Superior temporal gyrus (tissue), 1 donor: ENCODE measurements around the gene EEIG1.
A peak's percentile ranks its signal among the peaks of the same experiment; 100 is the strongest.
"Not testable (repeated sequence)": the region's sequence is repeated elsewhere in the genome, so short reads cannot be mapped to it uniquely, and the experiment has no call there.

ENCODE experiments used
- DNase-seq: peaks from one replicate; pipeline ENCODE4 v3.0.0-alpha.2; 2016; ENCODE audit errors: extremely low spot score

The EEIG1 gene

DNA sequence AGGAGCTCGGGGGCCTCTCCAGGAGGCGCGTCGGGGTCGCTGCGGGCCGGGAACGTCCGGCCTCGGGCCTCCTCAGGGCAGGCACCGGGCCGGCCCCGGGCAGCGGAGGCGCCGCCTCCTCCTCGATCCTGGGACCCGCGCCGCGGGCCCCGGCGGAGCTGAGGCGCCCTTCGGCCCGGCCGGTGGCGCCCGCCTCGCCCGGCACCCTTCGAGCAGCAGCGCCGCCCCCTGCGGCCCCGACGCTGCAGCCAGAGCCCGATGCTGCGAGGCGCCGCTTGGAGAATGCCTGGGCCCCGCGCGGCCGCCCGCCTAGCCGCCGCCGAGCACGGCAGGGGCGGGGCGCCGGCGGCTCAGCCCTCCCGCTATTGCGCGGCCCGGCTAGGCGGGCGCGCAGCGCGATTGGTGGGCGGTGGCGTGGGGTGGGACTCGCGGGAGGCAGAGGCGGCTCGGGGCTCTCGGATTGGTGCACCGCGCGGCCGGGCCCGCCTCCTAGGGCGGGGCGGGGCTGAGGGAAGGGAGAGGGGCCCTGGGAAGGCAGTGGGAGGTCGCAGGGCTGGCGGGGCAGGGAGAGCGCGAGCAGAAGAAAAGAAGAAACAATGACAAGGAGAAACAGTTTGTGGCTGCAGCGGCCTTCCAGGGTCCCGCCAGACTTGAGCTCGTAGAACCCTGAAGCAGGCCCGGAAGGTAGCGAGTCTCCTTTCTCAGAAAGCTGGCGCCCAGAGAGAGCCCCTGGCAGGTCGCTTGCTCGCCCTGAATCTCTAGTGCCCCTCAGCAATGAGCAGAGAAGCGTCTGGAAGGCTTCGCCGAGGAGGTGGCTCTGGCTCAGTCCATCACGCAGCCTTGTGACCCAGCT, at the start of gene EEIG1:
EEIG1 (minus strand) TSS at position 284 of the 853 bp plus-strand sequence. CDS start 852 bp downstream, outside the sequence.
- DNase-seq = peak; percentile 94

DNA sequence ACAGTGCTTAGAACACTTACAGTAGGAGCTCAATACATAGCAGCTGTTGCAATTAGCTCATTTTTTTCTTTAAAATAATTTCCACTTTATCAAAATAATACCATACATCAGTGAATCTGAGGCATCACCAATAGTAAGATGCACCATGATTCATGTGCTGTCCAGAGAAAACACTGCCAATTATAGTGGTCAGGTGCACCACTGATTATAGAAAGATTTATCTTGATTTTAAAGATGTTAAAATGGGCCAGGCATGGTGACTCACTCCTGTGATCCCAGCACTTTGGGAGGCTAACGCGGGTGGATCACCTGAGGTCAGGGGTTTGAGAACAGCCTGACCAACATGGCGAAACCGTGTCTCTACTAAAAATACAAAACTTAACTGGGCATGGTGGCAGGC, 46.9 kb upstream of the EEIG1 start:
- DNase-seq = no peak

DNA sequence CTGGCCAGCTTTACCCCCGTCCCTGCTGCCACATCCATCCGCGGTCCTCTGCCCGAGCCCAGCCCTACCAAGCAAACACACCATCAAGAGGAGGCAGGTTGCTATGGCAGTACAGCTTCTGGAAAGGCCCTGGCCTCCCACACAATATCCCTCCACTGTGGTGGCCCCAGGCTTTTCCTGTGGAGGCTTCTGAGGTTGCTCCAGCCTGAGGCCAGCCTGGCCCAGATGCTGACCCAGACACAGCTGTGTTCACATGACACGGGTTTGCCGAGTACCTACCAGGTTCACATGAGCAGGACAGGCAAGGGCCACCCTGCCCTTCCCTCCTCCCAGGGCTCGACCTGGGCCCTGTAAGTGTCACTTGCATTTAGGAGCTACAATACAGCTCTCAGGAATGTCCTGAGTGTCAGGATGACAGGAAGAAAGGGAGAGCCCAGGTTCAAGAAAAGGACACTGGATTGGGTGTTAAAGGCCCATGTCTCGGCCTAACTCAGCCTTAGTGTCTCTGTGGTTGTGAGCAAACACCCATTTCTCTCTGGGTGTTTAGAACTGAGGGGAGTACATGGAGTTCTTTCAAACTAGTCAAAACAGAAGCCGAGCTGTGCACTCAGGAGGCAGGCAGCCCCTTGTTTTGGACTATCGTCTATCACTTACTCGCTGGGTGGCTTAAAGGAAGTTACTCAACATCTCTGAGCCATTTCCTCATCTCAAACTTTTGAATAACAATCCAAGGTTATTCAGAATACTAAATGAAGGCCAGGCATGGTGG, 46.2 kb upstream of the EEIG1 start:
- no peak for DNase-seq

DNA sequence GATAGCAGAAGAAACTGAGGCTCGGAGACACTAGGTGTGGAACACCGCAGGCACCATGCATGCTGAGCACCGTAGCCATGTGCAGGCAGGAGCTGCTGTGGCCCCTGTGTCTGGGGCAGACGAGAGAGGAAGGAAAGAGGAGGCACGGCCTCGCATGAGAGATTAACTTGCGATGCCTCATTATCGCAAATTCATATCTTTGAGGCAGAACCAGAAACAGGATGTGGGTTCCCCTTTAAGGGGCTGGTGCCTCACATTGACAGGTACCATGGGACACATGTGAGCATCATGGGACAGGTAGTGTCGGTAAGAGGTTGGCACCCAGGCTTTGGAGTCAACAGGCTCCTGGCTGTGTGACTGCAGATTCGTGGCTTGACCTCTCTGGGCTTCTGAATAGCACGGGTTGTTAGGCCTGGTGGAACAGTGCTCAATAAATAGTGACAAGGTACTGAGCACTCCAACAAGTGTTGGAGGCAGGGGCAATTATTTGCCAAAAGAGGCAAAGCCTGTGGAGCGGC, 45.5 kb upstream of the EEIG1 start:
- DNase-seq = no peak

DNA sequence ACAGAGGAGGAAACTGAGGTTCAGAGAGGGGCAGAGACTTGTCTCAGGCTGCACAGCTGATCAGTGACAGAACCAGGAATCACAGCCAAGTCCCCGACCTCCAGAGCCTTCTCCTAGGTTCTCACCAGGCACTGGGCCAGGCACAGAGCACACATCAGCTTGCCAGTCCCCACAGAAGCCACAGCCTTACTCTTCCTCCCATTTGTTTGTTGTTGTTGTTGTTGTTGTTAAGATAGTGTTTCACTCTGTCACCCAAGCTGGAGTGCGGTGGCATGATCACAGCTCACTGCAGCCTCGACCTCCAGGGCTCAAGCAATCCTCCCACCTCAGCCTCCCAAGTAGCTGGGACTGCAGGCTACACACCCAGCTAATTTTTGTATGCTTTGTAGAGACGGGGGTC, 44.9 kb upstream of the EEIG1 start:
- DNase-seq = no peak

DNA sequence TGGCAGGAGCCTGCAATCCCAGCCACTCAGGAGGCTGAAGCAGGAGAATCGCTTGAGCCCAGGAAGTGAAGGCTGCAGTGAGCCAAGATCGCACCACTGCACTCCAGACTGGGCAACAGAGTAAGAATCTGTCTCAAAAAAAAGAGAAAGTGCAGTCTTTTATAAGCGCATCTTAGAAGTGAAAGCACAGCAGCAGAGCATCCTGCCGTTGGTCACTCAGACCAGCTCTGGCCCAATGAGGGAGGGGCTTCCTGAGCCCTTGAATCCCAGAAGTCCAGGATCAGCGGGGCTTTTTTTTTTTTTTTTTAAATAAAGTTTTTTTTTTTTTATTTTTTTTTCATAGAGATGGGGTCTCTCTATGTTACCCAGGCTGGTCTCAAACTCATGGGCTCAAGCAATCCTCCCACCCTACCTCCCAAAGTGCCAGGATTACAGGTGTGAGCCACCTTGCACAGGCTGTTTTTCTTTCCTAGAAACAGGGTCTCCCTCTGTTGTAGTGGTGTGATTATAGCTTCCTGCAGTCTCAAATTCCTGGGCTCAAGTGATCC, 44.0 kb upstream of the EEIG1 start:
- no peak for DNase-seq

DNA sequence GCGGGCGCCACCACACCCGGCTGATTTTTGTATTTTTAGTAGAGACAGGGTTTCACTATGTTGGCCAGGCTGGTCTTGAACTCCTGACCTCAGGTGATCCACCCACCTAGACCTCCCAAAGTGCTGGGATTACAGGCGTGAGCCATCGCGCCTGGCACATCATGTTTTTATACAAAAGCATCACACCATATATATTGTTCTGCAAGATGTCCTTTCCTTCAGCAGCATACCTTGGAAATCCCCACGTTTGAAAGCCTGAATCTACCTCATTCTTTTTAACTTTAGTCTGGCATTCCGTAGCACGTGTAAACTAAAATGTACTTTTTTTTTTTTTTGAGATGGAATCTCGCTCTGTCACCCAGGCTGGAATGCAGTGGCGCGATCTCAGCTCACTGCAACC, 42.9 kb upstream of the EEIG1 start:
- not testable (repeated sequence) for DNase-seq

DNA sequence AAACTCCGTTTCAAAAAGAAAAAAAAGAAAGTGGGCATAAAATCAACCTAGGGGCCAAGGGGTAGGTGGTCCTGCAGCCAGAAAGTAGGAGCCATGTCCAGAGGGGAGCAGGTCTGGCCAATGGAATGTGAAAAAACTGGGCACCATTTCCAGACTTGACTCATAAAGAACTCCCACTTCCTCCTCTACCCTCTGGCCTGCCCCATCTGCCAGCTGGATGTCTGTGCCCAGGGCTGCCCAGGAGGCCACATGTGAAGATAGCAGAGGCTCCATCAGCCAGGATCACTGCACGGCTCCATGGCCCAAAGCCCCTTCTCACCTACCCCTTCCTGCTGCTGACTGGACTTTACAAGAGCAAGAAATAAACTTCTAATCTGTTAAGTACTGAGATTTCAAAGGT, 42.1 kb upstream of the EEIG1 start:
- DNase-seq = no peak

DNA sequence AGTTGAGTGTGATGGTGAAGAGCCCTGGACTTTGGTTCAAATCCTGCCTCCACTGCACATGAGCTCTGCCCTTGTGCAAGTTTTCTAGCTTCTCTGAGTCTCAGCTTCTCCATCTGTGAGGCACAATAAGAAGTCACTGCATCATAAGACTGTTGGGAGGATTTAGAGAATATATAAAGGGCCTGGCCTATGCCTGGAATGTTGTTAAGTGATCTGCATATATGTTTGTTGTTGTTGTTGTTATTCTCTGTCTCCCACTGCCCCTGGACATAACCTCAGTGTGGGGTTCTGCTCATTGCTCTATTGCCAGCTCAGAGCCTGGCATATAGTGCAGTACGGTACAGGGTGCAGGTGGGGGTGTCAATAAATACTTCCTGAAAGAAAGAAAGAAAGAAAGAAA, 40.3 kb upstream of the EEIG1 start:
- DNase-seq = no peak

DNA sequence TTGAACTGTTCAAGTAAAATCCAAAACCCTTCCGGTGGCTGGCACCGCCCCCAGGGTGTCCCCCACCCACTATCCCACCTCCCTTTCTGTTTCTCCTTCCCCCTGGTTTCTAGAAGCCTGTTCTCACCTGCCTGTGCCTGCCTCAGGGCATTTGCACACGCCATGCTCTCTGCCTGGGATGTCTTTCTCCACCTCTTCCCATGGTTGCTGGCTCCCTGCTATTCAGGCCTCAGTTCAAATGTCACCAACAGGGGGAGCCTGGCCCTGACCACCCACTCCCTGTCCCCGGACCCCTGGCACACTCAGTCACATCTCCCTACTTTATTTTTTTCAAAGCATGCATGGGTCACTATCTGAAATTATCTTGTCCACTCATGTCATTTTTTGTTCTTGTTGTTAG, 39.9 kb upstream of the EEIG1 start:
- DNase-seq = no peak

DNA sequence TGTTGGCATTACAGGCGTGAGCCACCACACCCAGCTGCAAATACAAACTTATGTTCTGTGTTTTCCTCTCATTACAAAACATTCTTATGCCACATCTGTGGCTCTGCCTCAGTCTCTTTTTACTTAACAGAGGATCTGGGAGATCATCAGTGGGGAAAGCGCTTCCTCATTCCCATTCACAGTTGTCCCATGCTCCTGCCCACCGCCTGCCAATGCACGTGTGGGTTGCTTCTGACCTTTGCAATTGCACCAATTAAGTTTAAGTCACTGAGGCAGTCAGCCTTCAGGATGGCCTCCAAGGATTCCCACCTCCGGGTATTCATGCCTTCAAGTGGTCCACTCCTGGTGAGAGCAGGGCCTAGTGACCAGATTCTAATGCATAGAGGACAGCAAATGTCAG, 34.9 kb upstream of the EEIG1 start:
- DNase-seq = no peak

DNA sequence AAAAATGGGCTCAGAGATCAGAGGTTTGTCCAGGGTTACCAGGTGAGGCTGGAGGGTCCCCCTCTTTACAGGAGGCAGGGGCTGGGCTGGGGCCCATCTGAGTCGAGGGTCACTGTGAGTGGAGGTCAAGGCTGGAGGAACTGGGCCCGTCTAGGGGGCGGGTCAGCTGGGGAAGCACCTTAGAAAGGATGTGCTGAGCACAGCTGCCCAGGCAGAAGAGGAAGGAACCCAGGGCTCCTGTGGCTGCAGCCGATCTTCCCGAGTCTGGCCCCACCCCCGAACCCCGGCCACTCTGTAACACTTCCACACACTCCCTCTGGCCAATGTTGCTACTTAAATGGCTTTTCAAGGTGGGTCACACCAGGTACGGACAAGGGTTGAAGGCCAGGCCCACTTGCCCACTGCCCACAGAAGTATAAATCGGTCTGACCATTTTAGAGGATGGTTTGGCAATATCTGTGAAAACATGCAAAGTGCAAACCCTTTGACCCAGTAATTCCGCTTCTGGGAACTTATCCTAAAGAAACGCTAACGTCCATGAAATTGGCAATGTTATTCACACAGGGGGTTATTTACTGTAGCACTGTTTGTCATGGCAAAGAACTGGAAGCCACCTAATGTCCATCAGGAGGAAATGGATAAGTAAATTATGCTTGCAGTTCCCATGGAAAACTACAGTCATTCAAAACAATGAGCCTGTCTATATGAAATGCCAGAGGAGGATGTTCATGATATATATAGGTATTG, 30.5 kb upstream of the EEIG1 start:
- no peak for DNase-seq

DNA sequence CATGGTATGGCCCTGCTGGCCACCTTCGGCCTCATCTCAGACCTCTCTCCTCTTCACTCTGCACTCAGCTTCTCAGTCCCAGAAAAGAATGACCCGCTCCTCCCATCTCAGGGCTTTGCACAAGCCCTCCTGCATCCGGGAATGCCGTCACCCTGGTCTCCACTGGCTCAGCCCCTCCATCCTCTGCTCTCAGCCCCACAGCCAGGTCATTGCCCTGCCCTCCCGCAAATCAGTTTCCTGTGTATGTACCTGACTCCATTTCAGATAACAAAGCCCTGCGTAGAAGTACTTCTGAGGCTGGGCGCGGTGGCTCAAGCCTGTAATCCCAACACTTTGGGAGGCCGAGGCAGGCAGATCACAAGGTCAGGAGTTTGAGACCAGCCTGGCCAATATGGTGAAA, 28.9 kb upstream of the EEIG1 start:
- DNase-seq = no peak

DNA sequence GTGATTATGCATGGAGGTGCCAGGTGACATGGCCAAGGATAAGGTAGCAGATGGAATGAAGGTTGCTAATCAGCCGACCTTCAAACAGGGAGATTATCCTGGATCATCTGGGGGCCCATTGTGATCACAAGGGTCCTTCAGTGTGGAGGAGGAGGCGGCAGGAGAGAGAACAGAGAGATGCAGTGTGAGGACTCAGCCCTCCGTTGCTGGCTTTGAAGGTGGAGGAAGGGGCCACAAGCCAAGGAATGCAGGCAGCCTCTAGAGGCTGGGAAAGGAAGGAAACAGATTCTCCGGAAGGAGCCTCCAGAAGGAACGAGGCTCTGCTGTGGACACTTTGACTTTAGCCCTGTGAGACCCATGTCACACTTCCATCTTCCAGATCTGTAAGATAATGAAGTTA, 27.4 kb upstream of the EEIG1 start:
- DNase-seq = no peak

DNA sequence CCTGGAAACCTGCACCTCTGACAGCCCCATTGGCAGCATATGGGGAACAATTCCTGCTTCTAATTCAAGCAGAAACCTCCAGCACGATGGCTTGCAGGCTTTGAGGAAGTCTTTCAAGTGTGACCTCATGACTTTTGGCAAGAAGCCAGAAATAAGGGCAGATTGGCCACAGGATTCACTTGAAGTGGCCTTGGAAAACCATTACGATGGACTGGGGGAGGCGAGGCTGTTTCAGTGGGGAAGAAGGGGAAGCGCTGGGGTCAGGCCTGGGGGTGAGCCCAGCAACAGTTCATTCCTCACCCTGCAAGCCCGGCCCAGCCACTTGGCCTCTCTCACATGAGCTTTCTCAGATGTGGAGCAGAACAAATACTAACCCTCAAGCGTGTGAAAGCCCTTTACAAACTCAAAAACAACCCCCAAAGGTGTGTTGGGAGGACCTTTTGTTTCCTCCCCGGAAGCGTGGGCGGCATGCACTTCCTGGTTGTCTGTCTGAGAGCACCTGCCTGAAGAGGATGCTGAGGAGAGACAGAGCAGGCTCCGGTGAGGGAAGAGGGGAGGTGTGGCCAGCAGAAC, 26.9 kb upstream of the EEIG1 start:
- DNase-seq = no peak

DNA sequence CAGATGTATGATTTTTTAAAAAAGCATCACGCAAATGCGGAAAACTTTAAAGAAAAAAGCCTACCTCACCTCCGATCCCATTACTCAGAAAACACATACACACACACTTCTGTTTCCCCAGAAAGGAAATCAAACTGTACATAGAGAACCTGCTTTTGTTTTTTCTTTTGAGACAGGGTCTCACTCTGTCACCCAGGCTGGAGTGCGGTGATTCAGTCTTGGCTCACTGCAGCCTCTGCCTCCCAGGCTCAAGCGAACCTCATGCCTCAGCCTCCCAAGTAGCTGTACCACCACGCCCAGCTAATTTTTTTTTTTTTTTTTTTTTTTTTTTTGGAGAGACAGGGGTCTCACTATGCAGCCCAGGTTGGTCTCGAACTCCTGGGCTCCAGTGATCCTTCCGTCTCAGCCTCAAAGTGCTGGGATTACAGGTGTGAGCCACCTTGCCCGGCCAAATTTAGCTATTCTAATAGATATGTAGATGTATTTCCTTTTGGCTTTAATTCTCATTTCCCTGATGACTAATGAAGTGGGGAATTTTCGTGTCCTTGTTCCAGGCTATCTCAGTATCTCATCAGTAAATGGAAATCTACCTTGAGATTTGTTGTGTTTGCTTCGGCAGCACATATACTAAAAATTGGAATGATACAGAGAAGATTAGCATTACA, 25.7 kb upstream of the EEIG1 start:
- no peak for DNase-seq

DNA sequence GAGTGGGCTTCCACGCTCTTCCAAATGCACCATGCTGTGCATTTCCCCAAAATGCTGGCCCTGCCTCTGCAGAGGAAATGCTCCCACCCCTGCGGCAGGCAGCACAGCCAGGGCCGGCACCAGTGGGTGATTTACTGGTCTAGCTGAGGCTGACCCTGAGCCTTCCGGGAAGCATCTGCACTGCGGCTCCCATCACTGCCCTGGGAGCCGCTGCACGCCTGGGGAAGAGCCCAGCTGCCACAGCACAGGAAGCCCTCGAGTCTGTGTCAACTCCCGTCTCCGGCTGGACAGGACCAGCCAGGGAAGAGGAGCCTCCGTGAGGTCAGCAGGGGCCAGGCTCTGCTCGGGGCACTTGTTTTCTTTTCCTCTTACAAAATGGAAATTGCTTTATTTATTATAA, 25.1 kb upstream of the EEIG1 start:
- no peak for DNase-seq

DNA sequence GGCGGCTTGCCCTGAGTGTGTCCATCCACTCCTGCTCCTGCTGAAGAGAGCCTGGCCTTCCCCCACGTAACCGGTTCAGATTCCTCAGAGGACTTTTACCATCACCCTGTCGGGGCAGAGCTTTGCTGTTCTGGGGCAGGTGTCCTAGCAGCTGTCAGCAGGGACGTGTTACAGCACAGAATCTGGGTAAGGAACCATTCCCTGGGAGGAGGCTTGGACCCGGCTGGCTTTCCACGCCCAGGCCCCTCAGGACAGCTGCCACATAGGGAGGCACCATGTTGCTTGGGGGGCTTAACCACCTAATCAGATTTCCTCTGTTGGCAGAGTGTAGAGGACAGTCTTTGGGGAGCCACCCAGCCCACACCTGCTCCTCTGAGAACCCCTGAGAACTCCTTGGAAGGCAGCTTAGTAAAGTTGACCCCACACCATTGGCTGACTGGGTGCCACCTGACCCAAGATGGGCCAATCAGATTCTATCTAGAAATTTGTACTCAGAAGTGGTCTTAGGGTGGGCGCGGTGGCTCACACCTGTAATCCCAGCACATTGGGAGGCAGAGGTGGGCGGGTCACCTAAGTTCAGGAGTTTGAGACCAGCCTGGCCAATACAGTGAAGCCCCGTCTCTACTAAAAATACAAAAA, 23.3 kb upstream of the EEIG1 start:
- DNase-seq = no peak

DNA sequence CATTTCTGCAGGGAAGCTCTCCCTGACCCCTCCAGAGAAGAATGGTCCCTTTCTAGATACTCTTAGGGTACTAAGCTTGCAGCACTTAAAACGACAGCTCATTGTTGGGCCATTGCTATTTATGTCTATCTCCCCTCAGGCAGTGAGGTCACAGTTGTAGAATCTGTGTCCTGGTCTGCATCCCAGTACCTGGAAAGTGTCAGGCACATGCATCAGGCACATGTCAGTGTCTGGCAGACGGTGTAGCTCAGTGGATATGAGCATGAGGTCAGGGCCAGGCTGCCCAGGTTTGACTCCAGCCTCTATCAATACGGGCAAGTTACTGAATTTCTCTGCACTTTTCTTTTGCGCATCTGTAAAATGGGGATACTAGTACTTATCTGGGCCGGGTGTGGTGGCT, 22.2 kb upstream of the EEIG1 start:
- no peak for DNase-seq

DNA sequence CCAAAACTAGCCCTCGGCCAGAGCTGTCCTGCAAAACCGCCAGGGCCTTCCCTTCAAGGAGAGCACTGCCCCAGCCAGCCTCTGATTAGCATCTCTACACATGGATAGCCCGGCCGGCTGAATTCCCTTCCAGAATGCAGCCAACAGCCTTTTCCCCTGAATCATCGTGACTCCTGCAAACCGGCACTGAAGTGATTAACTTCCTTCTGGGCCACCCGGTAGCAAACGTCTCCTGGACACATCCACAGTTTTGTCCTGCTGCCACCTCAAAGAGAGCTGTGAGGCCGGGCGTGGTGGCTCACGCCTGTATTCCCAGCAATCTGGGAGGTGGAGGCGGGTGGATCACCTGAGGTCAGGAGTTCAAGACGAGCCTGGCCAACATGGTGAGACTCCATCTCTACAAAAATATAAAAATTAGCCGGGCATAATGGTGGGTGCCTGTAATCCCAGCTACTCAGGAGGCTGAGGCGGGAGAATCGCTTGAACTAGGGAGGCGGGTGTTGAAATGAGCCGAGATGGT, 21.1 kb upstream of the EEIG1 start:
- DNase-seq = no peak
